Omental fat pad (tissue), 4 donors: Measurements from ENCODE around the gene CBFB. TPM values are rescaled to one million over a fixed set of nuclear protein-coding genes. Genes with fewer than 3 reads are reported as not detected.
A peak's percentile ranks its signal among the peaks of the same experiment; 100 is the strongest.

ENCODE experiments used
- ATAC-seq: fragments of 150-250 bp; one replicate; pipeline ENCODE4 v1.9.1; 2016; ENCODE audit warnings: mild to moderate bottlenecking, moderate library complexity; ENCODE audit not compliant: low FRiP score
- DNase-seq: peaks from one replicate; pipeline ENCODE4 v3.0.0-alpha.2; 2019; ENCODE audit warnings: low spot score
- CTCF ChIP-seq, 3 donors: fragments of 450-650 bp; IDR thresholded peaks; one replicate each; pipeline ENCODE4 v1.5.1; 2016 to 2017; ENCODE audit warnings: antibody characterized with exemption in 3 of 3, mild to moderate bottlenecking in 3 of 3, moderate library complexity in 2 of 3
- total RNA-seq, 4 donors: library from RNA; depleted of rRNA; stranded (reverse); fragments of >200 nt; gene quantifications; one replicate each; pipeline ENCODE4 v1.1.0, GENCODE V29; 2016

Gene CBFB
- total RNA-seq, 4 donors from 2014 or later = 30.3 to 77.6 (median 35.4) TPM

DNA sequence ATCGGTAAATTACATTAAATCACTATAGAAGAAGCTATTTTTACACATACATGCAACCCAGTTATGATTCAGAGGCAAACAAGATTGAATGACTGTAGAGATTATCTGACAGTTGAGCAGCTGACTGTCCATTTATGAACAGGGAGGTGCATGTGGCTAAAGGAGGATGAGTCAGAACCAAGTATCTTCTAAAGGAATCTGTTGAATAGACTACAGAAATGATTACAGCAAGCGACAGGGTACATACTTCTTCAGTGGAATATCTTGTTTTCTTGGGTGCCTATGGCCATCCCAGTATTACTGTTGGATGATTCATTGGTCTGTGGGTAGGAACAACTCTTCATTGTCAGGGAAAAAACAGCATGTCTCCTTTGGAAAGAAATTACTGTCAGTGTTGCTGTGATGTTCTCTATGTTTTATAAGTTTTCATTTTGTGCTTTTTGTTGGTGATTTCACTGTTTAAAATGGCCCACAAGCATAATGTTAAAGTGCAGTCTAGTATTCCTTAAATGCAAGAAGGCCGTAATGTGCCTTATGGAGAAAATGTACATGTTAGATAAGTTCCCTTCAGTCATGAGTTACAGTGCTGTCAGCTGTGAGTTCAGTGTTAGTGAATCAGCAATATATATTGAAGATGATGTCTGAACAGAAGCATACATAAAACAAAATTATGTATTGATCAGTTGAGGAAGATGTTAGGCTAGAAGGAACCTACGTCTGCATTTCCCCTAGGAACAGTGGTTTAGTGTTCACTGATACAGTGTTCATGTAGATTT is 27.0 kb downstream of the CBFB start:
- no peak for TF ChIP-seq CTCF (IDR thresholded peaks at IDR 0.05)
- ATAC-seq (peak; percentile 95), DNase-seq (no peak)

DNA sequence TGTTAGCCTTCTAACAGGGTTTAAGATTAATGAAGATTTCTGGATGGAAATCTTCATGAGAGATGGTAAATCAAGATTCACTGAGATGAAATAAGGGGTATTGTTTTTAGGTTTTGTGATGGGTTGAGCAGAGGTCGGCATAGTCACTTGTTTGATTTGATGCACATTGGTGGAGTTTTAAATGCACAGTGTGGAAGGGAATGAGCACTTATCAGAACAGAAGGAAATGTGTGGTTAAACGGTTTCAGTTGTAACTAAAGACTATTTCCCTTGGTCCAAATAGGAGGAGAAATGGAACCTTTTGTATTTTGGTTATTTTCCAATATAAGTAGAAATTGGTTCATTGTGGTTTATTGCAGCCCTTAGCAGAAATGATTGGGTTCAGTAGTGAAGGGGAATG is 34.1 kb downstream of the CBFB start:
- TF ChIP-seq CTCF (IDR thresholded peaks at IDR 0.05) = no peak
- ATAC-seq = no peak
- DNase-seq = no peak

- DNase-seq = no peak
- no peak for ATAC-seq
- TF ChIP-seq CTCF (IDR thresholded peaks at IDR 0.05) = no peak
Observed at GRCh38 chr16:67068212-67068753, 39.3 kb downstream of the CBFB start.

- TF ChIP-seq CTCF (IDR thresholded peaks at IDR 0.05) = no peak
- ATAC-seq (no peak), DNase-seq (no peak)
Observed at GRCh38 chr16:67071476-67072048, 42.6 kb downstream of the CBFB start.

GRCh38 chr16:67075331-67075730 is 46.4 kb downstream of the CBFB start:
- ATAC-seq = no peak
- no peak for TF ChIP-seq CTCF (IDR thresholded peaks at IDR 0.05)

GRCh38 chr16:67077871-67078270 is 48.9 kb downstream of the CBFB start:
- no peak for ATAC-seq

More at GRCh38 chr16:67075331-67075730, 46.4 kb downstream of the CBFB start:
- DNase-seq = no peak

More at GRCh38 chr16:67077871-67078270, 48.9 kb downstream of the CBFB start:
- no peak for DNase-seq
- no peak for TF ChIP-seq CTCF (IDR thresholded peaks at IDR 0.05)
